ENCODE data around the gene MRPL24. TPM values are rescaled to one million over a fixed set of nuclear protein-coding genes. Genes with fewer than 3 reads are reported as not detected.

Gene MRPL24
- total and polyA plus RNA-seq, 2 of the 13 experiments (the other 11 are each of a cell fraction or from before 2014, with no cell fraction given), result 38.1 to 42.9 TPM

GRCh38 chr1:156728599-156729462 lies 12.1 kb downstream of the MRPL24 start, which contains the start of gene ISG20L2 (continued):
- TF ChIP-seq ATF6 (CRISPR knock-in tag; conservative IDR thresholded peaks at IDR 0.05) (no peak), ZNF18 (CRISPR knock-in tag; IDR thresholded peaks at IDR 0.05; ENCODE audit: insufficient replicate concordance) (no peak), ZNF251 (CRISPR knock-in tag; IDR thresholded peaks at IDR 0.05) (no peak), ETV6 (CRISPR knock-in tag; conservative IDR thresholded peaks at IDR 0.05) (no peak), IRF9 (CRISPR knock-in tag; IDR thresholded peaks at IDR 0.05; ENCODE audit: borderline replicate concordance) (no peak), ZNF484 (CRISPR knock-in tag; IDR thresholded peaks at IDR 0.05; ENCODE audit: borderline replicate concordance, low read depth) (no peak), PATZ1 (CRISPR knock-in tag; IDR thresholded peaks at IDR 0.05) (no peak; the same call in 1 of the 2 replicates), ZFX (CRISPR knock-in tag; IDR thresholded peaks at IDR 0.05; ENCODE audit: low read depth) (peak; percentile 79), KLF9 (CRISPR knock-in tag; IDR thresholded peaks at IDR 0.05; ENCODE audit: low read depth) (no peak), AGO1 (IDR thresholded peaks at IDR 0.05; ENCODE audit: low read depth, low read length, poor library complexity, severe bottlenecking) (no peak), ZNF430 (CRISPR knock-in tag; IDR thresholded peaks at IDR 0.05) (no peak), ZNF530 (CRISPR knock-in tag; IDR thresholded peaks at IDR 0.05; ENCODE audit: low read depth) (no peak), ARID2 (CRISPR knock-in tag; IDR thresholded peaks at IDR 0.05; ENCODE audit: borderline replicate concordance) (no peak), ZNF616 (CRISPR knock-in tag; IDR thresholded peaks at IDR 0.05; ENCODE audit: low read depth) (no peak), CTCF (CRISPR knock-in tag; IDR thresholded peaks at IDR 0.05) (0 out of 2 replicates have a peak, but pooled peaks have one; percentile 21), MZF1 (CRISPR knock-in tag; IDR thresholded peaks at IDR 0.05; ENCODE audit: borderline replicate concordance) (no peak), PITX1 (CRISPR knock-in tag; IDR thresholded peaks at IDR 0.05) (no peak; the same call in none of the 2 replicates), ZNF75D (CRISPR knock-in tag; IDR thresholded peaks at IDR 0.05; ENCODE audit: borderline replicate concordance) (no peak), SALL1 (CRISPR knock-in tag; IDR thresholded peaks at IDR 0.05) (peak; percentile 66)

Measured in HepG2 (cell line).